Endodermal cell (in vitro differentiated cells): Measurements from ENCODE around the gene TTLL11. TPM values are rescaled to one million over a fixed set of nuclear protein-coding genes. Genes with fewer than 3 reads are reported as not detected.

Experiments used
- DNase-seq: peaks from one replicate; pipeline ENCODE4 v3.0.0-alpha.2; 2017
- H3K27ac ChIP-seq: 2 replicates; pipeline ENCODE4 v1.5.1; 2013; ENCODE audit warnings: mild to moderate bottlenecking, low read depth, low read length, moderate library complexity
- H3K27me3 ChIP-seq: 2 replicates; pipeline ENCODE4 v1.6.1; 2013; ENCODE audit warnings: mild to moderate bottlenecking, low read length, moderate library complexity; ENCODE audit not compliant: insufficient read depth, control insufficient read depth, poor library complexity, severe bottlenecking
- H3K36me3 ChIP-seq: 2 replicates; pipeline ENCODE4 v1.7.0; 2013; ENCODE audit warnings: mild to moderate bottlenecking, low read length, moderate library complexity; ENCODE audit not compliant: control insufficient read depth, insufficient read depth
- H3K4me1 ChIP-seq: one replicate; pipeline ENCODE4 v1.7.0; 2013; ENCODE audit warnings: low read length; ENCODE audit not compliant: control insufficient read depth, insufficient read depth
- H3K4me3 ChIP-seq: 2 replicates; pipeline ENCODE4 v1.5.1; 2013; ENCODE audit warnings: mild to moderate bottlenecking, low read length, moderate library complexity
- H3K9ac ChIP-seq: 2 replicates; pipeline ENCODE4 v1.6.1; 2013; ENCODE audit warnings: mild to moderate bottlenecking, low read length, moderate library complexity; ENCODE audit not compliant: poor library complexity, severe bottlenecking; ENCODE audit errors: extremely low read depth
- H3K9me3 ChIP-seq: 2 replicates; pipeline ENCODE4 v1.6.1; 2013; ENCODE audit warnings: mild to moderate bottlenecking, low read length, moderate library complexity; ENCODE audit not compliant: control insufficient read depth
- H3K27ac Mint-ChIP-seq: 2 replicates; pipeline ENCODE4 v1.8.0; 2020; ENCODE audit warnings: mixed read lengths
- H3K27me3 Mint-ChIP-seq: 2 replicates; pipeline ENCODE4 v1.8.0; 2021; ENCODE audit warnings: mild to moderate bottlenecking, mixed read lengths; ENCODE audit not compliant: insufficient read depth
- H3K36me3 Mint-ChIP-seq: 2 replicates; pipeline ENCODE4 v1.8.0; 2020; ENCODE audit warnings: low read depth, mixed read lengths
- H3K4me1 Mint-ChIP-seq: 2 replicates; pipeline ENCODE4 v1.8.0; 2020; ENCODE audit warnings: mixed read lengths
- H3K4me3 Mint-ChIP-seq: 2 replicates; pipeline ENCODE4 v1.8.0; 2020; ENCODE audit warnings: mild to moderate bottlenecking, moderate library complexity, mixed read lengths
- H3K9me3 Mint-ChIP-seq: 2 replicates; pipeline ENCODE4 v1.8.0; 2020; ENCODE audit warnings: mild to moderate bottlenecking, mixed read lengths
- WGBS, 2 experiments: methylation state at CpG; one replicate each; pipeline versions ENCODE4 v1.1.5 to v1.1.7; 2013; ENCODE audit warnings: missing lambda C conversion rate in 2 of 2, mixed read lengths in 1 of 2; ENCODE audit not compliant: insufficient coverage in 1 of 2, insufficient read length in 1 of 2; 5-methylcytosine and 5-hydroxymethylcytosine counted together
- total RNA-seq, 2 donors: library from RNA; stranded (reverse); fragmentation: NEBNext Ultra II Directional in 1 of 2; extraction: Animal tissue kit (Norgen Biotek cat#: 25700) in 1 of 2; gene quantifications; 2 replicates in 1 of 2; 3 replicates in 1 of 2; pipeline ENCODE4 v1.2.1, GENCODE V29; 2021
- TF ChIP-seq, protein P1 (sequence below): fragments of 200-600 bp; sonication (generic); conservative IDR thresholded peaks from 2 replicates; pipeline ENCODE4 v1.5.0; 2021; ENCODE audit warnings: antibody characterized with exemption, mild to moderate bottlenecking

Gene TTLL11
- total RNA-seq, 2 donors from 2014 or later: 0.68 TPM; not detected in 1

DNA sequence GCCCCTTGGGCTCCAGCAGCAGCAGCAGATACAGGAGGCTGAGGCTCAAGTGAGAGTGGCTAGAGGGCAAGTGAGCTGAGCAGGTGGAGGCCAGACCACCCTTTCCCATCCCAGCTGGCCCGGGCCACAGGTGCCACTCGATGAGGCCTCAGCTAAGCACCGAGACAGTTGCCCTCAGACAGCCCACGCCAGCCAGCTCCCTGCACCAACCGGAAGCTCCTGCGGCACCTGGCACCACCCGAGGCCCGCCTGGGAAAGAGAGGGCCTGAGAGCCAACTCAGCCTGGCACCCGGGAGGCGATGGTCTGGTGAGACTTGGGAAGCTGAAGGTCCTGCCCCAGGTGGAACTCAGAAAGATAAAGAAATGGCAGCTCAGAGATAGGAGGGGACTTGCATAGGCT, 28.3 kb upstream of the TTLL11 start:
- no peak overlapping the region for H3K4me3 Mint-ChIP-seq
- 89 to 91% methylated on average over 7 to 10 of the region's 10 CpGs for WGBS, 2 experiments
- H3K9me3 Mint-ChIP-seq: no peaks in the 10 kb centered on the region

DNA sequence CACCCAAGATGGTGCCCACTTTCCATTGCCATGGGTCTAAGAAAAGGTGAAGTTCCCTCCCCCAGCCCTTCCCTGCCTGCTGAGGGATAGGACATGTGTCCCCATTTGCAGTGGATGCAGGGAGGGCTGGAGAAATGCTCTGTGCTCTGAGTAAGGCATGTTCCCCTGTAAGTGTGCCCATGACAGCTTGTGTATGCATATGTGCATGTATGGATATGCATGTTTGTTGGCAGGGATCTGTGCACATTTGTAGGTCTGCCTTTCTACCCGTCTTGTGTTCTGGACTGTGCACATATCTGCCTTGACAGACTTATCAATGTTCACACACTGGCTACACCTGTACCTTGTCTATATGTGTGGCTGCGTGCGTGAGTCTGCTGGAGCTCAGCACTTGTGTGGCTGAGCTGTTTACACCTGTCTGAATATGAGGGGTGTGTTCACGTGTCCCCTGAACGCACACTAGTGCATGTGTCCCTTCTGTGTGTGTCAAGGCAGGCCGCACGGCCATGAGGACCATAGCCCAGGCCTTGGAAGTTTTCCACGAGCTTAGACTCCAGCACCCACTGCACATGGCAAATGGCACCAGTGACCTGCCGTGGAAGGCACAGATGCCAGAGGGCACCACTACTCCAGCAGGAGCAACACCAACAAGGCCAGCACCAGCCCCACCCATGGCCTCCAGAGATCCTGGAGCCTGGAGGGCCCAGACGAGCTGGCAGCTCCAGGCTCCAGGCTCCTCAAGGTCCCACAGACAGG, 27.4 kb upstream of the TTLL11 start:
- H3K36me3 Mint-ChIP-seq: no peaks in the 10 kb centered on the region
- H3K9me3 Mint-ChIP-seq: no peaks in the 10 kb centered on the region
- peaks cover 23% of the 10 kb centered on the region for H3K27me3 Mint-ChIP-seq
- no peaks in the 10 kb centered on the region for H3K4me1 ChIP-seq
- TF ChIP-seq, protein P1, sequence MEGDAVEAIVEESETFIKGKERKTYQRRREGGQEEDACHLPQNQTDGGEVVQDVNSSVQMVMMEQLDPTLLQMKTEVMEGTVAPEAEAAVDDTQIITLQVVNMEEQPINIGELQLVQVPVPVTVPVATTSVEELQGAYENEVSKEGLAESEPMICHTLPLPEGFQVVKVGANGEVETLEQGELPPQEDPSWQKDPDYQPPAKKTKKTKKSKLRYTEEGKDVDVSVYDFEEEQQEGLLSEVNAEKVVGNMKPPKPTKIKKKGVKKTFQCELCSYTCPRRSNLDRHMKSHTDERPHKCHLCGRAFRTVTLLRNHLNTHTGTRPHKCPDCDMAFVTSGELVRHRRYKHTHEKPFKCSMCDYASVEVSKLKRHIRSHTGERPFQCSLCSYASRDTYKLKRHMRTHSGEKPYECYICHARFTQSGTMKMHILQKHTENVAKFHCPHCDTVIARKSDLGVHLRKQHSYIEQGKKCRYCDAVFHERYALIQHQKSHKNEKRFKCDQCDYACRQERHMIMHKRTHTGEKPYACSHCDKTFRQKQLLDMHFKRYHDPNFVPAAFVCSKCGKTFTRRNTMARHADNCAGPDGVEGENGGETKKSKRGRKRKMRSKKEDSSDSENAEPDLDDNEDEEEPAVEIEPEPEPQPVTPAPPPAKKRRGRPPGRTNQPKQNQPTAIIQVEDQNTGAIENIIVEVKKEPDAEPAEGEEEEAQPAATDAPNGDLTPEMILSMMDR: no peak
- H3K4me3 ChIP-seq: no peak overlapping the region
- no peak overlapping the region for H3K27ac ChIP-seq
- H3K27ac Mint-ChIP-seq: no peak overlapping the region
- no peak for DNase-seq
- 82 to 84% methylated on average over 8 to 10 of the region's 10 CpGs for WGBS, 2 experiments
- H3K9me3 ChIP-seq: no peaks in the 10 kb centered on the region
- no peak overlapping the region for H3K9ac ChIP-seq
- no peak overlapping the region for H3K4me3 Mint-ChIP-seq
- no peaks in the 10 kb centered on the region for H3K36me3 ChIP-seq
- peaks cover 18% of the 10 kb centered on the region for H3K27me3 ChIP-seq
- peaks cover 9% of the 10 kb centered on the region for H3K4me1 Mint-ChIP-seq

More for the DNA sequence above, 28.3 kb upstream of the TTLL11 start:
- peaks cover 2% of the 10 kb centered on the region for H3K4me1 ChIP-seq
- Mint-ChIP-seq H3K4me1 (peaks cover 6% of the 10 kb centered on the region), H3K36me3 (no peaks in the 10 kb centered on the region), H3K27me3 (peaks cover 32% of the 10 kb centered on the region), H3K27ac (no peak overlapping the region)
- H3K9me3 ChIP-seq: no peaks in the 10 kb centered on the region
- no peak overlapping the region for H3K27ac ChIP-seq
- no peak for DNase-seq
- no peaks in the 10 kb centered on the region for H3K36me3 ChIP-seq
- TF ChIP-seq, protein P1: no peak
- H3K27me3 ChIP-seq: peaks cover 27% of the 10 kb centered on the region
- H3K4me3 ChIP-seq: no peak overlapping the region
- H3K9ac ChIP-seq: no peak overlapping the region

DNA sequence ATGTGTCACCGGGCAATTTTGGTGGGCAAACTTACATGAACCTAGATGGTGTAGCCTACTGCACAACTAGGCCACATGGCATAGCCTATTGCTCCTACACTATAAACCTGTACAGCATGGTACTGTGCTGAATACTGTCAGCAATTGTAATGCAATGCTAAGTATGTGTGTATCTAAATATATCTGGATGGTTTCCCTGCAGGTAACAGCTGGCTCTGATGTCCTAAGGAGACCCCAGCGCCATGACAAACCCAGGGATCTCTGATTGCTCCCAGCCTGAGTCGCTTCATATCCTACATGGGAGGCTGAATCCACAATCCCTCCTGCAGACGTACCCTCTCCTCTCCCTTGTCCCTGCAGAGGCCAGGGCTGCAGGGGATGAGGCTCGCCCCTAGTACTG, 26.6 kb upstream of the TTLL11 start:
- H3K4me1 ChIP-seq: no peaks in the 10 kb centered on the region
- DNase-seq: no peak
- H3K27ac Mint-ChIP-seq: no peak overlapping the region
- no peaks in the 10 kb centered on the region for H3K9me3 ChIP-seq
- peaks cover 19% of the 10 kb centered on the region for H3K27me3 Mint-ChIP-seq
- H3K36me3 Mint-ChIP-seq: no peaks in the 10 kb centered on the region
- no peak overlapping the region for H3K4me3 Mint-ChIP-seq
- H3K4me1 Mint-ChIP-seq: peaks cover 10% of the 10 kb centered on the region
- H3K36me3 ChIP-seq: no peaks in the 10 kb centered on the region
- no peaks in the 10 kb centered on the region for H3K9me3 Mint-ChIP-seq
- no peak overlapping the region for H3K9ac ChIP-seq
- peaks cover 13% of the 10 kb centered on the region for H3K27me3 ChIP-seq
- no peak overlapping the region for H3K27ac ChIP-seq
- TF ChIP-seq, protein P1: no peak
- no peak overlapping the region for H3K4me3 ChIP-seq
- WGBS, 2 experiments: 66 to 82% methylated on average over 3 to 5 of the region's 5 CpGs
